HuH-7 (cell line): ENCODE measurements around the gene OR8H2.
"Not testable (repeated sequence)": the region's sequence is repeated elsewhere in the genome, so short reads cannot be mapped to it uniquely, and the experiment has no call there.

Experiments
- DNase-seq: peaks from one replicate; pipeline ENCODE4 v3.0.0; 2011; ENCODE audit warnings: low spot score

Gene OR8H2, protein sequence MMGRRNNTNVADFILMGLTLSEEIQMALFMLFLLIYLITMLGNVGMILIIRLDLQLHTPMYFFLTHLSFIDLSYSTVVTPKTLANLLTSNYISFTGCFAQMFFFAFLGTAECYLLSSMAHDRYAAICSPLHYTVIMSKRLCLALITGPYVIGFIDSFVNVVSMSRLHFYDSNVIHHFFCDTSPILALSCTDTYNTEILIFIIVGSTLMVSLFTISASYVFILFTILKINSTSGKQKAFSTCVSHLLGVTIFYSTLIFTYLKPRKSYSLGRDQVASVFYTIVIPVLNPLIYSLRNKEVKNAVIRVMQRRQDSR

DNA sequence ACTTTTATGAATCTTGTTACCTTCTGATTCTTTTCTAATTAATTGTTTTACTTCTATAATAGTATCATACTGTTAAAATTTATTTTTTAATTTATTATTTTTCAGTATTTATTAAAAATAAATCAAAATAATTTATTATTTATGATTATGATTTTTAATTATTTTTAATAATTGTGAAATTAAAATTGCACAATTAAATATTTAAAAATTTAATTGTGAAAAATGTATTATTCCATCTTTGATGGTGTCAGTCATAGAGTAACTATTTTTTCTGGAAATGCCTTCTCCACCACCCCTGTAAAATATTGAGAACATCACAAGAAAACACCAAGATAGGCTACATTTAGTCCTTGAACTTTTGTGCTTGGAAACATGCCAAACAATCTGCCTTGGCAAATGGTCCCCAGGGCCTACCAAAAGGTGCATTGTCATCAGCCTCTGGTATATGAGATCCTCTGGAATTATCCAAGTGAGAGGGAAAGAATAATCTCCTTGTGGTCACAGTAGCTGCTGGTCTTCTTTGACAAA lies at the start of gene OR8H2:
TSS of gene OR8H2 (plus strand) at position 478 of the 528 bp plus-strand sequence. CDS start 1,356 bp downstream, outside the sequence.
- DNase-seq = no peak

DNA sequence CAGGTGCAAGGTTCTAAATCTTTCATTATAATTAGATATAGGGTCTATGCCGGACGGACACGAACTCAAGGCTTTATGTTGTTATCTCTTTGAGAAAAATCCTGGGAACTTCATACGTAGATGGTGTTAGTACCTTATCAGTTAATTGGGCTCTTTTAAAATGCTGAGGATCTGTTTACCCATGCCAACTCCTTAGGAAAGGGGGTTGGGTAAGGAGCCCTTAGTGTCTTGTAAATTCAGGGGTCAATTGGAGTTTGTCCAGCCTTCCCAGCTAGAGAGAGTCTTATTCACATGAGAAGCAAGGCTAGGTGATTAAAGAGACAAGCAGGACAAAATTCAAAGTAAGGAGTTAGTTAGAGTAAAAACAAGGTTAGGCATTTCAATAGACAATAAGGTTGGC lies 47.1 kb upstream of the OR8H2 start:
- DNase-seq = not testable (repeated sequence)

DNA sequence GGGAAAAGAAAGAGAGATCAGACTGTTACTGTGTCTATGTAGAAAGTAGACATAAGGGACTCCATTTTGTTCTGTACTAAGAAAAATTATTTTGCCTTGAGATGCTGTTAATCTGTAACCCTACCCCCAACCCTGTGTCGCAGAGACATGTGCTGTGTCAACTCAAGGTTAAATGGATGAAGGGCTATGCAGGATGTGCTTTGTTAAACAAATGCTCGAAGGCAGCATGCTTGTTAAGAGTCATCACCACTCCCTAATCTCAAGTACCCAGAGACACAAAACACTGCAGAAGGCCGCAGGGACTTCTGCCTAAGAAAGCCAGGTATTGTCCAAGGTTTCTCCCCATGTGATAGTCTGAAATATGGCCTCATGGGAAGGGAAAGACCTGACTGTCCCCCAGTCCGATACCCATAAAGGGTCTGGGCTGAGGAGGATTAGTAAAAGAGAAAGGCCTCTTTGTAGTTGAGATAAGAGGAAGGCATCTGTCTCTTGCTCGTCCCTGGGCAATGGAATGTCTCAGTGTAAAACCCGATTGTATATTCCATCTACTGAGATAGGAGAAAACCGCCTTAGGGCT lies 45.7 kb upstream of the OR8H2 start:
- DNase-seq = not testable (repeated sequence)

DNA sequence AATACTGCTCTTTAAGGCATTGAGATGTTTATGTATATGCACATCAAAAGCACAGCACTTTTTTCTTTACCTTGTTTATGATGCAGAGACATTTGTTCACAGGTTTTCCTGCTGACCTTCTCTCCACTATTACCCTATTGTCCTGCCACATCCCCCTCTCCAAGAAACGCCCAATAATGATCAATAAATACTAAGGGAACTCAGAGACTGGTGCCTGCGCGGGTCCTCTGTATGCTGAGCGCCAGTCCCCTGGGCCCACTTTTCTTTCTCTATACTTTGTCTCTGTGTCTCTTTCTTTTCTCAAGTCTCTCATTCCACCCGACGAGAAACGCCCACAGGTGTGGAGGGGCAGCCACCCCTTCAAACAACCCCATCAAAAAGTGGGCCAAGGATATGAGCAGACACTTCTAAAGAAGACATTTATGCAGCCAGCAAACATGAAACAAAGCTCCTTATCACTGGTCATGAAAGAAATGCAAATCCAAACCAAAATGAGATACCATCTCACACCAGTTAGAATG lies 45.2 kb upstream of the OR8H2 start:
- not testable (repeated sequence) for DNase-seq

DNA sequence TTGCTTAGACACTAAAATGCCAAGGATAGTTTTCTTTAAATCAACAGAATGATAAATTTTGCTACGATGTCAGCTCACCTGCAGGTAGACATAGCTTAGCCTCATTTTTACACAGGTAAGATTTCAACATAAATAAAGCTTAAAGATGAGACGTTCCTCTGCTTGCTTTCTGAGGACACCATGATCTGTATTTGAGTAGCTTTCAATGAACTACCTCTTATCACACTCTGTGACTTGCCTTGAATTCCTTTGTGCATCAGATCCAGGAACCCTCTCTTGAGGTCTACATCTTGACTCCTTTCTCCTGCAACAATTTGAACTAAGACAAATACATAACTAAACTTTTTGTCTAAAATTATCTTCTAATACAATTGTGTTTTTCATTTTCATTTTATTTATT lies 36.5 kb upstream of the OR8H2 start:
- DNase-seq = no peak

DNA sequence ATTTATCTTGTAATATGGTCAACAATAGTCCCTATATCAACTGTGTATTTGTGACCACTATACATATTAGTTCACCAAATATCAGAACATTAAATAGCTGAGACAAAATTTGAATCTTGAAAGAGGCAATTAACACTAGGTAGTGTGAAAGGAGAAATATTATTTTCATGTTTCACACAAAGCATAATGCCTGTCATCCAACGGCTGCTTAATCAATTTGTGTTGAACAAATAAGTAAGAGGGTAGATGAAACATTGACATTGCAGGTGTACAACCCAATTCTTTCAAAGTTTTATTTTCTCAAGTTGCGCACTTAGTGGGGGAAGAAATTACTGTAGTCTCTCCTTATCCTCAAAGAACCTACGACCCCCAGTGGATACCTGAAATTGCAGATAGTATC lies 13.8 kb upstream of the OR8H2 start:
- no peak for DNase-seq

DNA sequence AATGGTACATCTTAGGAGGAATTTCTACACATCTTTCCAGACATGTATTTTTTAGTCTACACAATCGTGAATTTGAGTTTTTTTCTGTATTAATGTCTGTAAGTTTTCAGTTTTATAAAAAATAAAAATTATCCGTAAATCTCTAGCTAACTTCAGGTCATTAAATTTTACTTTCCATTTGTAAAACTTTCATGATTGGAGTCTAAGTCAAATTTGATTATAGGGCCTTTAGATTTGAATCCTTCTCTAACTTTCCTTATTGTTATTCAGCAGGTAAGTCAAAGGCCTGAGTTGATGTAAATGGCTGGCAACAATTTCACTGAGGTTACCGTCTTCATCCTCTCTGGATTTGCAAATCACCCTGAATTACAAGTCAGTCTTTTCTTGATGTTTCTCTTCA lies 10.5 kb upstream of the OR8H2 start, which contains the start of gene OR8I2:
TSS of gene OR8I2 (plus strand) at position 301 of the 400 bp plus-strand sequence. CDS start at position 301, 0 bp downstream.
- no peak for DNase-seq

DNA sequence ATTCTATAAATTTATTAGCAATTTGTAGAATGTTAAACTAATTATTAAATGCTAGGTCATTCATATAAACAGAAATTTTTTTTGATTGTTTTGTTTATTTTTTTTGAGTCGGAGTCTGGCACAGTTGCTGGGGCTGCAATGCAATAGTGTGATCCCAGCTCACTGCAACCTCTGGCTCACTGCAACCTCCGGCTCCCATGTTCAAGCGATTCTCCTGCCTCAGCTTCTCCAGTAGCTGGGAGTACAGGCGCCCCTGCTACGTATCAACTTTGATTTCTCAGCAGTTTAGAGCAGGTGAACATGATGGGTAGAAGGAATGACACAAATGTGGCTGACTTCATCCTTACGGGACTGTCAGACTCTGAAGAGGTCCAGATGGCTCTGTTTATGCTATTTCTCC lies 18.6 kb downstream of the OR8H2 start, which contains the start of gene OR8H3:
TSS of gene OR8H3 (plus strand) at position 301 of the 400 bp plus-strand sequence. CDS start at position 301, 0 bp downstream.
- DNase-seq = no peak

DNA sequence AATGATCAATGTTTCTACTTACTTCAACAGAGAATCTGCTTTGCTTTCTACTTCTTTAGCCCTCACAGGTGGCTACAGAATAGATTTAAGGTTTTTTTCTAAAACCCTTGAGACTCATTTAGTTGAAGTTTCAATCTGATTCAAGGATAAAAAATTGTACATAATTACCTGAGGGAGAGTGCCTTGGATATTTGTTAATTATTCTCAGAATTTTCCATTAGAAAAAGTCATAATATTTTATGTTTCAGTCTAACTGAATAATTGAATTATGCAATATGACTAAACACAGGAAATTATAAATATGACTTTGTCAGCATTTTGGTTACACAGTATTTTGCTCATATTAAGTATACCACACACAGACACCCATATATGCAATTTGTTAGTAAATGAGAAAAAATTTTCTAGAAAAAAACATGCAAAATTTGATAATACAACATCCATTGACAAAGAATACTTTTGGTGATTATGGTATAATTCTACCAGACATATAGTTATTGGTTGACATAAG lies 36.7 kb downstream of the OR8H2 start, which contains the start of gene OR8J3:
TSS of gene OR8J3 (minus strand) at position 51 of the 511 bp plus-strand sequence. CDS start 2,483 bp downstream, outside the sequence.
- no peak for DNase-seq

DNA sequence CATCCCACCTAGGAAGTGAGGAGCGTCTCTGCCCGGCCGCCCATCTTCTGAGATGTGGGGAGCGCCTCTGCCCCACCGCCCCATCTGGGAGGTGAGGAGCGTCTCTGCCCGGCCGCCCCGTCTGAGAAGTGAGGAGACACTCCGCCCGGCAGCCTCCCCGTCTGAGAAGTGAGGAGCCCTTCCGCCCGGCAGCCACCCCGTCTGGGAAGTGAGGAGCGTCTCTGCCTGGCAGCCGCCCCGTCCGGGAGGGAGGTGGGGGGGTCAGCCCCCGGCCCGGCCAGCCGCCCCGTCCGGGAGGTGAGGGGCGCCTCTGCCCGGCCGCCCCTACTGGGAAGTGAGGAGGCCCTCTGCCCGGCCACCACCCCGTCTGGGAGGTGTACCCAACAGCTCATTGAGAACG lies 40.2 kb downstream of the OR8H2 start:
- DNase-seq = not testable (repeated sequence)

DNA sequence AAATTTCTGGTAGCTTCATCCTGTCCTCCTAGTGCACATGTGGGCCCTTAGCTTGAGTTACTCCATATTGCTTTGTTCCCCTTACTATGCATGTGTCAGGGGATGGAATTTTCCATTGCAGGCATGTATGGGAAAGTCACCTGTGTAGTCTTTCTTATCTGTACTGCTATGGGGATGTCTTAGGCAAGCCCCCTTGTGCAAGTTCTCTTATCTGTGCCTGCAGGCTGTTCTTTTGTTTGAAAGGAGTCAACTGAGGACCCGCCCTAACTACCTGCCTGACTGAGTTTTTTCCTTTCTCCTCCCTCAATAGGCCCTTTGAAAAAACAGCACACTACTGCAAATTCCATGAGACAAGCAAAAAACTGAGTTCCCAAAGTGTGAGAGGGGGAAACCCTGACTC lies 47.9 kb downstream of the OR8H2 start:
- DNase-seq = no peak

DNA sequence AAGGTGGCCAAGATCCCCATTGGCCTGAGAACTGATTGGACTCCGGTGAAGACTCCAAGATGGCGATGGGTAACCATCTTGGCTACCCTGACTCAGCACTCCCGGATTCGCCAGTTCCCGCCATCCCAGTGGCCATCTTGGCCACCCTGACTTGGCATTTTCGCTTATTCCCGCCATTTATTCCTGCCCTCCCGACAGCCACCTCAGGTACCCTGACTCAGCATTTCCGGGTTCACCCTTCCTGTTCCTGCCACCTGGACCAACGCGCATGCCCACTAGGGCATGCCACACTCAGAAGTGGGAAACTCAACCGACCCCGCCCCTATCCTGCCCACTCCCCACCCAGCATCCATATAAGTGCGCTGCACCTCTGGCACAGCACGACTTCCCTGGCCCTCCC lies 48.8 kb downstream of the OR8H2 start:
- DNase-seq = no peak
